Body of pancreas (tissue), 4 donors: Measurements from ENCODE around the gene TMEM123.

Experiments used
- CTCF ChIP-seq, 7 experiments: fragments of 450-650 bp in 4 of 7; fragments of 200-600 bp in 3 of 7; sonication (generic) in 3 of 7; IDR thresholded peaks; one replicate each; pipeline ENCODE4 v1.5.1; 2016 to 2019; ENCODE audit warnings: antibody characterized with exemption in 7 of 7
- POLR2A ChIP-seq, 3 donors: fragments of 450-650 bp; IDR thresholded peaks; one replicate each; pipeline ENCODE4 v1.6.1; 2016; ENCODE audit warnings: antibody characterized with exemption in 3 of 3, mild to moderate bottlenecking in 2 of 3

- TF ChIP-seq CTCF (IDR thresholded peaks at IDR 0.05) = no peak
- peak; percentile 49 to 75 (median 58) for TF ChIP-seq POLR2A (IDR thresholded peaks at IDR 0.05)
Observed at GRCh38 chr11:102452461-102453301, at the start of gene TMEM123.
